ENCODE data around the gene JARID2.

- TF ChIP-seq CTCF (conservative IDR thresholded peaks at IDR 0.05 in 1 of 2, IDR thresholded peaks at IDR 0.05 in 1 of 2; ENCODE audit: extremely low read depth in 1 of 2, insufficient read depth in 1 of 2, low read depth in 1 of 2, low read length in 2 of 2) (no peak), EZH2 (IDR thresholded peaks at IDR 0.05; ENCODE audit: borderline replicate concordance, low read length) (no peak)
These were observed 47.8 kb downstream of the JARID2 start for GRCh38 chr6:15293674-15294073.

Measured in mammary epithelial cell (primary cell).